Effector CD8-positive, alpha-beta T cell (primary cell): ENCODE results near the gene ZNF488.
"Not testable (repeated sequence)": the region's sequence is repeated elsewhere in the genome, so short reads cannot be mapped to it uniquely, and the experiment has no call there.

Experiments used
- DNase-seq: peaks from one replicate; lab custom pipeline; 2025; lab: John Stamatoyannopoulos, UW
- total RNA-seq, 4 experiments: gene quantifications; one replicate each; lab custom pipeline; 2026; lab: John Stamatoyannopoulos, UW

ZNF488 gene
- total RNA-seq = 0 to 0.27 (median 0) reads per million in 4 experiments

- DNase-seq = peak; percentile 67
Observed at GRCh38 chr10:47384148-47384921, at the start of gene ZNF488. Gene ZNF488, minus strand, starts transcription at chr10:47384293. Its CDS starts 15,464 bp downstream, at chr10:47368829.

GRCh38 chr10:47425813-47426419, 41.8 kb upstream of the ZNF488 start:
- no peak for DNase-seq

GRCh38 chr10:47424231-47424630, 40.1 kb upstream of the ZNF488 start:
- DNase-seq = no peak

GRCh38 chr10:47423476-47423875, 39.4 kb upstream of the ZNF488 start:
- DNase-seq = no peak

GRCh38 chr10:47421057-47421952, 37.2 kb upstream of the ZNF488 start:
- no peak for DNase-seq

GRCh38 chr10:47420305-47421056, 36.4 kb upstream of the ZNF488 start:
- DNase-seq = no peak

- no peak for DNase-seq
Observed at GRCh38 chr10:47419421-47419820, 35.3 kb upstream of the ZNF488 start.

GRCh38 chr10:47418966-47419365, 34.9 kb upstream of the ZNF488 start:
- DNase-seq = no peak

- no peak for DNase-seq
Observed at GRCh38 chr10:47418321-47418720, 34.2 kb upstream of the ZNF488 start.

GRCh38 chr10:47416305-47417218, 32.5 kb upstream of the ZNF488 start:
- DNase-seq = not testable (repeated sequence)

GRCh38 chr10:47415520-47416304, 31.6 kb upstream of the ZNF488 start:
- DNase-seq = no peak

- DNase-seq = no peak
Observed at GRCh38 chr10:47414752-47415519, 30.8 kb upstream of the ZNF488 start.

- DNase-seq = no peak
Observed at GRCh38 chr10:47414227-47414592, 30.1 kb upstream of the ZNF488 start.

- DNase-seq = no peak
Observed at GRCh38 chr10:47413531-47414226, 29.6 kb upstream of the ZNF488 start.

- DNase-seq = no peak
Observed at GRCh38 chr10:47412869-47413268, 28.8 kb upstream of the ZNF488 start.

- DNase-seq = no peak
Observed at GRCh38 chr10:47412177-47412730, 28.2 kb upstream of the ZNF488 start.

GRCh38 chr10:47410862-47411261, 26.8 kb upstream of the ZNF488 start:
- DNase-seq = no peak

GRCh38 chr10:47410271-47410670, 26.2 kb upstream of the ZNF488 start:
- DNase-seq = no peak
